Adrenal gland (tissue), 12 donors: Measurements from ENCODE around the gene HIBCH. TPM values are rescaled to one million over a fixed set of nuclear protein-coding genes. Genes with fewer than 3 reads are reported as not detected.

Source experiments
- DNase-seq, 7 donors: peaks; one replicate each; pipeline ENCODE4 v3.0.0-alpha.2; 2019 to 2020
- H3K27ac ChIP-seq, 5 donors: fragments of 200-600 bp; sonication (generic) in 4 of 5; 1 replicate in 3 of 5; 2 replicates in 2 of 5; pipeline versions ENCODE4 v1.5.1 to v1.8.0; 2016 to 2020; ENCODE audit warnings: mild to moderate bottlenecking in 1 of 5
- H3K27me3 ChIP-seq: fragments of 200-600 bp; 2 replicates; pipeline ENCODE4 v1.8.0; 2021
- H3K36me3 ChIP-seq, 2 donors: fragments of 200-600 bp; replicated peaks in 1 of 2; 1 replicate in 1 of 2; 2 replicates in 1 of 2; pipeline versions ENCODE4 v1.5.1 to v1.8.0; 2018 to 2022
- H3K4me1 ChIP-seq, 2 donors: fragments of 200-600 bp; replicated peaks in 1 of 2; 1 replicate in 1 of 2; 2 replicates in 1 of 2; pipeline versions ENCODE4 v1.5.1 to v1.8.0; 2018 to 2021
- H3K4me3 ChIP-seq, 4 donors: fragments of 200-600 bp; sonication (generic) in 3 of 4; one replicate each; pipeline ENCODE4 v1.5.1; 2016 to 2018
- H3K9me3 ChIP-seq, 3 donors: fragments of 200-600 bp; sonication (generic) in 1 of 3; replicated peaks in 1 of 3; 1 replicate in 2 of 3; 2 replicates in 1 of 3; pipeline versions ENCODE4 v1.5.1 to v1.8.0; 2016 to 2021
- POLR2A ChIP-seq, 2 donors: fragments of 450-650 bp; IDR thresholded peaks; one replicate each; pipeline ENCODE4 v1.6.1; 2017; ENCODE audit warnings: antibody characterized with exemption in 2 of 2, mild to moderate bottlenecking in 2 of 2, moderate library complexity in 1 of 2
- WGBS, 4 donors: extraction: QIAGEN DNeasy Blood & Tissue Kit in 2 of 4; methylation state at CpG; one replicate each; pipeline versions ENCODE4 v1.1.5 to v1.1.7; 2013 to 2017; 5-methylcytosine and 5-hydroxymethylcytosine counted together
- intact Hi-C, 2 donors: fragments of 100-400 bp; cut with DNase I; formaldehyde crosslinking; loops; one replicate each; pipeline versions ENCODE4 v1.14.1 to v1.15.0; 2022 to 2023
- polyA plus RNA-seq, 3 donors: library from polyadenylated mRNA; stranded (reverse); fragments of 200-250 nt in 2 of 3; fragments of 350-450 nt in 1 of 3; fragmentation: Illumina TruSeq in 1 of 3; extraction: RNeasy Lipid Tissue Mini Kit (QIAGEN cat#74804) in 1 of 3; gene quantifications; one replicate each; pipeline ENCODE4 v1.2.3, GENCODE V29; 2013 to 2014
- total RNA-seq, 9 donors: library from RNA; depleted of rRNA in 4 of 9; stranded (reverse); fragments of >200 nt in 4 of 9; fragments of 120-200 nt in 1 of 9; fragmentation: NEBNext Ultra II Directional in 1 of 9; extraction: Animal tissue kit (Norgen Biotek cat#: 25700) in 1 of 9; gene quantifications; one replicate each; pipeline versions ENCODE4 v1.1.0 to v1.2.4, GENCODE V29; 2013 to 2023
- TF ChIP-seq, protein P1 (sequence below), 6 experiments: fragments of 450-650 bp in 4 of 6; fragments of 200-600 bp in 2 of 6; sonication (generic) in 1 of 6; IDR thresholded peaks; 1 replicate in 5 of 6; 2 replicates in 1 of 6; pipeline versions ENCODE4 v1.5.1 to v1.8.0; 2016 to 2021; ENCODE audit warnings: antibody characterized with exemption in 6 of 6, mild to moderate bottlenecking in 2 of 6, moderate library complexity in 1 of 6
- donor health status: healthy with polysubstance abuse.
- donor health status: Bipolar disorder and iron deficiency.
- donor health status: DM: yes; HTN: yes; CAD: no.
- donor health status: DM: no; HTN: no; CAD: no.
- donor health status: DM: no; HTN: no; CAD: no.
- donor health status: DM: yes; HTN: yes; CAD: no.

Gene HIBCH
- total and polyA plus RNA-seq, 12 donors, result 18.2 to 174 (median 66.4) TPM

DNA sequence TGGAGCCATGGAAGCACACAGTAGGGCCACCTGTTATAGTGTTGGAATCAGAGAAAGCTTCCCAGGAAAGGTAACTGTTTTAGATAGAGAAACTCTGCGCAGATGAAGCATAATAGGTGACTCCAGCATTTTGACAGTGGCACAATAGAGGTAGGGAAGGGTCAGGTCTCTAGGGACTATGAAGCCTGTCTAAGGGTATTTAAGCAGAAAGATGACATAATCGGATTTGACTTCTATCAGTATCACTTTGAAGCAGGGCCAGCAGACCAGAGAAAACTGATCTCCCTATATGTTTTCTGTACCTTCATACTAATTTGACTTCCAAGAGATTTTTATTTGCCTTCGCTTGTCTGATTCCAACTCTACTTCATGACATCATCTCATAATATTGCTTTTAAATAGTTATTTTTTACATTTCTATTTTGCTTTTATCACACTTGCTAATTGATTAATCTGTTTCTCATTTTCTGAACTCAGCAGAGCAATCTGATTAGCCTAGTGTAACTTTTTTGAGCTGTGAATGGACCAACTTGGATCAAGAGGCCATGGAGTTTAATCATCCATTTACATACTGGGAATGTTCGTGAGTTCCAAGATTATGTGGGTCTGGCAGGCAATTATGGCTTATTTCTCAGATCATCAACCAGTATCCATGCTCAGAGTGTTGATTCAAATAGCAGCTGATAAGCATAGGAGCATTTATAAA lies 8.4 kb upstream of the HIBCH start:
- H3K27ac ChIP-seq, result no peak overlapping the region
- intact Hi-C loops, result loop anchor here in 1 of 2 donors (10.0 kb wide), 1 partner anchor 47 kb away; no protein-coding TSS in a partner anchor
- H3K27me3 ChIP-seq, result no peaks in the 10 kb centered on the region
- TF ChIP-seq, protein P1, sequence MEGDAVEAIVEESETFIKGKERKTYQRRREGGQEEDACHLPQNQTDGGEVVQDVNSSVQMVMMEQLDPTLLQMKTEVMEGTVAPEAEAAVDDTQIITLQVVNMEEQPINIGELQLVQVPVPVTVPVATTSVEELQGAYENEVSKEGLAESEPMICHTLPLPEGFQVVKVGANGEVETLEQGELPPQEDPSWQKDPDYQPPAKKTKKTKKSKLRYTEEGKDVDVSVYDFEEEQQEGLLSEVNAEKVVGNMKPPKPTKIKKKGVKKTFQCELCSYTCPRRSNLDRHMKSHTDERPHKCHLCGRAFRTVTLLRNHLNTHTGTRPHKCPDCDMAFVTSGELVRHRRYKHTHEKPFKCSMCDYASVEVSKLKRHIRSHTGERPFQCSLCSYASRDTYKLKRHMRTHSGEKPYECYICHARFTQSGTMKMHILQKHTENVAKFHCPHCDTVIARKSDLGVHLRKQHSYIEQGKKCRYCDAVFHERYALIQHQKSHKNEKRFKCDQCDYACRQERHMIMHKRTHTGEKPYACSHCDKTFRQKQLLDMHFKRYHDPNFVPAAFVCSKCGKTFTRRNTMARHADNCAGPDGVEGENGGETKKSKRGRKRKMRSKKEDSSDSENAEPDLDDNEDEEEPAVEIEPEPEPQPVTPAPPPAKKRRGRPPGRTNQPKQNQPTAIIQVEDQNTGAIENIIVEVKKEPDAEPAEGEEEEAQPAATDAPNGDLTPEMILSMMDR (IDR thresholded peaks at IDR 0.05), result no peak
- TF ChIP-seq POLR2A (IDR thresholded peaks at IDR 0.05), result no peak
- DNase-seq, result no peak
- no peaks in the 10 kb centered on the region for H3K36me3 ChIP-seq
- no peaks in the 10 kb centered on the region for H3K9me3 ChIP-seq
- 70 to 79% (median 72%) methylated on average over 4 of the region's 4 CpGs for WGBS, 4 donors
- peaks cover under 1 to 3% of the 10 kb centered on the region in 2 donors for H3K4me1 ChIP-seq
- H3K4me3 ChIP-seq, result no peak overlapping the region

DNA sequence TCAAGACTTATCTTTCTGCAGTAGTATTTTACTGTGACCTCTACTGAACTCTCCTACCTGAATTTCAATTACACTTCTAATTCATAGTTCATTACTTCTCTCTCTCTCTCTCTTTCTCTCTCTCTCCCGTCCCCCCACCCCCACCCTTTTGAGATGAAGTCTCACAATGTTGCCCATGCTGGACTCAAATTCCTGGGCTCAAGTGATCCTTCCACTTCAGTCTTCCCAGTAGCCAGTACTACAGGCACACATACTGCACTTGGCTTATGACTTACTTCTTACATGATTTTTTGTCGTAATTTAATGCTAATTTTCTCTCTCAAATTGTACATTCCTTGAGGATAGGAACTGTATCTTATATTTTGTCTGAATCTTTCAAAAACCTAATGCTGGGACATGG lies 6.0 kb upstream of the HIBCH start:
- intact Hi-C loops, result loop anchor here in 1 of 2 donors (10.0 kb wide), 1 partner anchor 49 kb away; no protein-coding TSS in a partner anchor

DNA sequence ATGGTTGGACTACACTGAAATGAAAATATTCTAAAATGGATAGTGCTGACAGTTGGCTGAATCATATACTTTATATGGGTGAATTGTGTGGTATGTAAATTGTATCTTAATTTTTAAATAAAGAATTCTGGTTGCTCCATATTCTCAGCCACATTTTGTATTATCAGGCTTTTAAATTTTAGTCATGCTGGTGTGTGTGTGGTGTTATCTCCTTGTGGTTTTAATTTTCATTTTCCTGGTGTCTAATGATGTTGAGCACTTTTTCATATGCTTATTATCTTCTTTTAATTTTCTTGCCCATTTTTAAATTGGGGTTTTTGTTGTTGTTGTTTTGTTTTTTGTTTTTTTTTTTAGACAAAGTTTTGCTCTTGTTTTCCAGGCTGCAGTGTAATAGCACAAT lies 3.8 kb upstream of the HIBCH start:
- Histone ChIP-seq H3K36me3 (no peaks in the 10 kb centered on the region), H3K9me3 (no peaks in the 10 kb centered on the region), H3K27me3 (no peaks in the 10 kb centered on the region), H3K27ac (no peak overlapping the region), H3K4me1 (peaks cover 12 to 13% of the 10 kb centered on the region in 2 donors), H3K4me3 (no peak overlapping the region)
- no peak for TF ChIP-seq POLR2A (IDR thresholded peaks at IDR 0.05)
- TF ChIP-seq, protein P1 (IDR thresholded peaks at IDR 0.05), result no peak
- intact Hi-C loops, result loop anchor here in 1 of 2 donors (10.0 kb wide), 1 partner anchor 51 kb away; no protein-coding TSS in a partner anchor
- DNase-seq, result no peak

More for the DNA sequence above, 6.0 kb upstream of the HIBCH start:
- Histone ChIP-seq H3K27me3 (no peaks in the 10 kb centered on the region), H3K9me3 (no peaks in the 10 kb centered on the region), H3K4me3 (no peak overlapping the region), H3K36me3 (no peaks in the 10 kb centered on the region), H3K4me1 (peaks cover 0 to 1% of the 10 kb centered on the region in 2 donors), H3K27ac (no peak overlapping the region)
- WGBS, 4 donors, result 51 to 71% (median 59%) methylated on average over 2 of the region's 2 CpGs
- no peak for TF ChIP-seq POLR2A (IDR thresholded peaks at IDR 0.05)
- TF ChIP-seq, protein P1 (IDR thresholded peaks at IDR 0.05), result no peak
- DNase-seq, result no peak

DNA sequence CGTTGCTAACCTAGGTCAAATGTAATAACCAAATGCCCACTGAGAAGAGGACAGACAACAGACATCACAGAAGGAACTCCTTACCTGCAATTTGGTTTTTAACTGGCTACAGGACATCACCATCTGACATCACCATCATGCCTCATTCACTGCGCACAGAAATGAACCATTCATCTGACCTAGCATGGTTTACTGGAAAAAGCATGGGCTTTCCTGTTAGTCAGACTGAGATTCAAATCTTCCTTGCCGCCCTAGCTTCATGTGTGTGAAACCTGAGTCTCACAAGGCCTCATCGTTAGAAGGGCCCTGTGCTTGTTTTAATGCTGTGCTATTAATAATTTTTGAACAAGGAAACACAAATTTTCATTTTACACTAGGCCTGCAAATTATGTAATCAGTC lies 1.1 kb upstream of the HIBCH start:
- WGBS, 4 donors, result 76 to 83% (median 81%) methylated on average over 4 of the region's 4 CpGs
- intact Hi-C loops, result loop anchor here in 1 of 2 donors (10.0 kb wide), 1 partner anchor 54 kb away; no protein-coding TSS in a partner anchor
- Histone ChIP-seq H3K27ac (peak overlapping the region in 2 of 5 donors; percentile 92 to 98), H3K4me1 (peaks cover 17 to 27% of the 10 kb centered on the region in 2 donors), H3K4me3 (no peak overlapping the region), H3K9me3 (no peaks in the 10 kb centered on the region), H3K27me3 (no peaks in the 10 kb centered on the region), H3K36me3 (no peaks in the 10 kb centered on the region)
- DNase-seq, result no peak
- TF ChIP-seq, protein P1 (IDR thresholded peaks at IDR 0.05), result no peak
- no peak for TF ChIP-seq POLR2A (IDR thresholded peaks at IDR 0.05)
